ENCODE data around the gene GTF3C5. TPM values are rescaled to one million over a fixed set of nuclear protein-coding genes. Genes with fewer than 3 reads are reported as not detected.
A peak's percentile ranks its signal among the peaks of the same experiment; 100 is the strongest.
"Not testable (repeated sequence)": the region's sequence is repeated elsewhere in the genome, so short reads cannot be mapped to it uniquely, and the experiment has no call there.

Gene GTF3C5
- total RNA-seq, 1 donor from 2014 or later = 89.0 TPM

GRCh38 chr9:133063500-133064231 lies 32.9 kb downstream of the GTF3C5 start:
- intact Hi-C loops (cut with micrococcal nuclease) = no loop called here
- no peak for DNase-seq (ENCODE audit: low spot score)
- Mint-ChIP-seq H3K27ac (no peak overlapping the region), H3K27me3 (ENCODE audit: insufficient read depth) (no peaks in the 10 kb centered on the region), H3K9me3 (no peaks in the 10 kb centered on the region), H3K36me3 (ENCODE audit: low read depth) (peaks cover 5% of the 10 kb centered on the region), H3K4me1 (ENCODE audit: low read depth) (peaks cover 19% of the 10 kb centered on the region), H3K4me3 (no peak overlapping the region)

- no peak for DNase-seq (ENCODE audit: low spot score)
- H3K9me3 Mint-ChIP-seq = no peaks in the 10 kb centered on the region
- no peak overlapping the region for H3K4me3 Mint-ChIP-seq
- intact Hi-C loops (cut with micrococcal nuclease) = no loop called here
- no peak overlapping the region for H3K27ac Mint-ChIP-seq
- peaks cover 11% of the 10 kb centered on the region for H3K4me1 Mint-ChIP-seq (ENCODE audit: low read depth)
- H3K27me3 Mint-ChIP-seq (ENCODE audit: insufficient read depth) = no peaks in the 10 kb centered on the region
- no peaks in the 10 kb centered on the region for H3K36me3 Mint-ChIP-seq (ENCODE audit: low read depth)
Measured at GRCh38 chr9:133064241-133065069, 33.7 kb downstream of the GTF3C5 start.

GRCh38 chr9:133065070-133065388 lies 34.2 kb downstream of the GTF3C5 start:
- Mint-ChIP-seq H3K9me3 (no peaks in the 10 kb centered on the region), H3K36me3 (ENCODE audit: low read depth) (no peaks in the 10 kb centered on the region), H3K27me3 (ENCODE audit: insufficient read depth) (no peaks in the 10 kb centered on the region), H3K4me3 (no peak overlapping the region), H3K4me1 (ENCODE audit: low read depth) (peaks cover 6% of the 10 kb centered on the region), H3K27ac (no peak overlapping the region)
- intact Hi-C loops (cut with micrococcal nuclease) = no loop called here
- no peak for DNase-seq (ENCODE audit: low spot score)

- no peaks in the 10 kb centered on the region for H3K9me3 Mint-ChIP-seq
- no peak overlapping the region for H3K4me3 Mint-ChIP-seq
- no peaks in the 10 kb centered on the region for H3K27me3 Mint-ChIP-seq (ENCODE audit: insufficient read depth)
- H3K27ac Mint-ChIP-seq = no peak overlapping the region
- intact Hi-C loops (cut with micrococcal nuclease) = no loop called here
- no peak for DNase-seq (ENCODE audit: low spot score)
- no peaks in the 10 kb centered on the region for H3K4me1 Mint-ChIP-seq (ENCODE audit: low read depth)
- no peaks in the 10 kb centered on the region for H3K36me3 Mint-ChIP-seq (ENCODE audit: low read depth)
Measured at GRCh38 chr9:133066181-133066983, 35.6 kb downstream of the GTF3C5 start.

- DNase-seq (ENCODE audit: low spot score) = no peak
- intact Hi-C loops (cut with micrococcal nuclease) = no loop called here
- Mint-ChIP-seq H3K9me3 (no peaks in the 10 kb centered on the region), H3K4me1 (ENCODE audit: low read depth) (no peaks in the 10 kb centered on the region), H3K36me3 (ENCODE audit: low read depth) (peaks cover 3% of the 10 kb centered on the region), H3K27me3 (ENCODE audit: insufficient read depth) (no peaks in the 10 kb centered on the region), H3K4me3 (no peak overlapping the region), H3K27ac (no peak overlapping the region)
Measured at GRCh38 chr9:133067006-133067405, 36.2 kb downstream of the GTF3C5 start.

- Mint-ChIP-seq H3K4me1 (ENCODE audit: low read depth) (no peaks in the 10 kb centered on the region), H3K36me3 (ENCODE audit: low read depth) (peaks cover 3% of the 10 kb centered on the region), H3K4me3 (no peak overlapping the region), H3K27me3 (ENCODE audit: insufficient read depth) (no peaks in the 10 kb centered on the region), H3K9me3 (no peaks in the 10 kb centered on the region), H3K27ac (no peak overlapping the region)
- intact Hi-C loops (cut with micrococcal nuclease) = no loop called here
- no peak for DNase-seq (ENCODE audit: low spot score)
Measured at GRCh38 chr9:133067813-133068212, 37.0 kb downstream of the GTF3C5 start.

GRCh38 chr9:133068431-133068830 lies 37.6 kb downstream of the GTF3C5 start:
- H3K27ac Mint-ChIP-seq; H3K36me3 Mint-ChIP-seq (ENCODE audit: low read depth); DNase-seq (ENCODE audit: low spot score); H3K27me3 Mint-ChIP-seq (ENCODE audit: insufficient read depth); H3K4me1 Mint-ChIP-seq (ENCODE audit: low read depth); H3K9me3 Mint-ChIP-seq; H3K4me3 Mint-ChIP-seq; intact Hi-C loops (cut with micrococcal nuclease): not testable (repeated sequence)

GRCh38 chr9:133070500-133070961 lies 39.7 kb downstream of the GTF3C5 start:
- DNase-seq (ENCODE audit: low spot score); H3K4me3 Mint-ChIP-seq; H3K9me3 Mint-ChIP-seq; H3K27me3 Mint-ChIP-seq (ENCODE audit: insufficient read depth); intact Hi-C loops (cut with micrococcal nuclease); H3K36me3 Mint-ChIP-seq (ENCODE audit: low read depth); H3K27ac Mint-ChIP-seq; H3K4me1 Mint-ChIP-seq (ENCODE audit: low read depth): not testable (repeated sequence)

- H3K4me1 Mint-ChIP-seq (ENCODE audit: low read depth); H3K27ac Mint-ChIP-seq; H3K9me3 Mint-ChIP-seq; intact Hi-C loops (cut with micrococcal nuclease); H3K27me3 Mint-ChIP-seq (ENCODE audit: insufficient read depth); H3K36me3 Mint-ChIP-seq (ENCODE audit: low read depth); H3K4me3 Mint-ChIP-seq; DNase-seq (ENCODE audit: low spot score): not testable (repeated sequence)
Measured at GRCh38 chr9:133070985-133071384, 40.2 kb downstream of the GTF3C5 start.

GRCh38 chr9:133071484-133072150 lies 40.8 kb downstream of the GTF3C5 start:
- Mint-ChIP-seq H3K36me3 (ENCODE audit: low read depth) (peaks cover 3% of the 10 kb centered on the region), H3K27ac (peak overlapping the region; percentile 81), H3K4me1 (ENCODE audit: low read depth) (no peaks in the 10 kb centered on the region), H3K9me3 (no peaks in the 10 kb centered on the region), H3K27me3 (ENCODE audit: insufficient read depth) (peaks cover 7% of the 10 kb centered on the region), H3K4me3 (no peak overlapping the region)
- intact Hi-C loops (cut with micrococcal nuclease) = no loop called here
- DNase-seq (ENCODE audit: low spot score) = no peak

GRCh38 chr9:133072210-133072609 lies 41.4 kb downstream of the GTF3C5 start:
- H3K27ac Mint-ChIP-seq; H3K36me3 Mint-ChIP-seq (ENCODE audit: low read depth); H3K27me3 Mint-ChIP-seq (ENCODE audit: insufficient read depth); H3K9me3 Mint-ChIP-seq; DNase-seq (ENCODE audit: low spot score); intact Hi-C loops (cut with micrococcal nuclease); H3K4me1 Mint-ChIP-seq (ENCODE audit: low read depth); H3K4me3 Mint-ChIP-seq: not testable (repeated sequence)

- Mint-ChIP-seq H3K27ac (no peak overlapping the region), H3K9me3 (no peaks in the 10 kb centered on the region), H3K4me1 (ENCODE audit: low read depth) (no peaks in the 10 kb centered on the region), H3K4me3 (no peak overlapping the region), H3K27me3 (ENCODE audit: insufficient read depth) (peaks cover 7% of the 10 kb centered on the region), H3K36me3 (ENCODE audit: low read depth) (peaks cover 3% of the 10 kb centered on the region)
- intact Hi-C loops (cut with micrococcal nuclease) = no loop called here
- no peak for DNase-seq (ENCODE audit: low spot score)
Measured at GRCh38 chr9:133073086-133074014, 42.6 kb downstream of the GTF3C5 start.
